IMR-90 (cell line): ENCODE results near the gene GGN. TPM values are rescaled to one million over a fixed set of nuclear protein-coding genes. Genes with fewer than 3 reads are reported as not detected.
A peak's percentile ranks its signal among the peaks of the same experiment; 100 is the strongest.

Source experiments
- ATAC-seq: fragments of 200-7000 bp; cut with Tn5 transposase; 2 replicates; pipeline ENCODE4 v1.9.1; 2020; ENCODE audit warnings: low read depth, mild to moderate bottlenecking, moderate library complexity
- BruUV-seq: library from RNA; stranded (reverse); fragments of 400-500 nt; replicated peaks from 2 replicates; lab custom pipeline; 2021; lab: Mats Ljungman, UMichigan
- CTCF ChIA-PET: fragments of 300-600 bp; formaldehyde crosslinking; extraction: SDS; loops from one replicate; lab custom pipeline; 2021; ENCODE audit warnings: antibody characterized with exemption; lab: Yijun Ruan, JAX
- POLR2A ChIA-PET: fragments of 300-600 bp; sonication (Branson Sonifier 250); formaldehyde crosslinking; loops from one replicate; lab custom pipeline; 2022; ENCODE audit warnings: antibody characterized with exemption; ENCODE audit not compliant: unreplicated experiment; lab: Charles Lee
- DNase-seq: peaks from one replicate; pipeline ENCODE4 v3.0.0; 2013
- H2AFZ ChIP-seq: replicated peaks from 2 replicates; pipeline ENCODE3; 2013; ENCODE audit warnings: low read length, mild to moderate bottlenecking; ENCODE audit not compliant: poor library complexity
- H2AK5ac ChIP-seq: 2 replicates; pipeline ENCODE4 v1.6.1; 2013; ENCODE audit warnings: low read depth, low read length, inconsistent platforms
- H2AK9ac ChIP-seq: replicated peaks from 2 replicates; pipeline ENCODE3; 2013; ENCODE audit warnings: mild to moderate bottlenecking, low read depth, low read length, moderate library complexity; ENCODE audit not compliant: poor library complexity
- H2BK120ac ChIP-seq: 2 replicates; pipeline ENCODE4 v1.6.1; 2013; ENCODE audit warnings: low read depth, low read length, inconsistent platforms
- H2BK15ac ChIP-seq: 3 replicates; pipeline ENCODE4 v1.6.1; 2013; ENCODE audit warnings: low read depth, low read length, inconsistent platforms
- H2BK20ac ChIP-seq: 2 replicates; pipeline ENCODE4 v1.6.1; 2013; ENCODE audit warnings: low read depth, mild to moderate bottlenecking, inconsistent platforms, low read length, moderate library complexity
- H2BK5ac ChIP-seq: 2 replicates; pipeline ENCODE4 v1.6.1; 2013; ENCODE audit warnings: mild to moderate bottlenecking, low read depth, low read length, inconsistent platforms; ENCODE audit not compliant: poor library complexity, severe bottlenecking
- H3K14ac ChIP-seq: replicated peaks from 2 replicates; pipeline ENCODE4 v1.6.1; 2013; ENCODE audit warnings: low read depth, low read length, inconsistent platforms
- H3K18ac ChIP-seq: 2 replicates; pipeline ENCODE4 v1.6.1; 2013; ENCODE audit warnings: low read depth, low read length, control low read depth
- H3K23ac ChIP-seq: 2 replicates; pipeline ENCODE4 v1.6.1; 2013; ENCODE audit warnings: low read depth, low read length, inconsistent platforms
- H3K27ac ChIP-seq: 2 replicates; pipeline ENCODE4 v1.5.1; 2013; ENCODE audit warnings: mild to moderate bottlenecking, control low read depth, low read length; ENCODE audit not compliant: insufficient read depth
- H3K27me3 ChIP-seq: 2 replicates; pipeline ENCODE4 v1.6.1; 2013; ENCODE audit warnings: low read length; ENCODE audit not compliant: control insufficient read depth, insufficient read depth
- H3K36me3 ChIP-seq: 2 replicates; pipeline ENCODE4 v1.6.1; 2013; ENCODE audit warnings: low read length, mixed read lengths; ENCODE audit not compliant: control insufficient read depth, insufficient read depth
- H3K4ac ChIP-seq: 2 replicates; pipeline ENCODE4 v1.6.1; 2013; ENCODE audit warnings: low read depth, low read length, inconsistent platforms
- H3K4me1 ChIP-seq: 2 replicates; pipeline ENCODE4 v1.6.1; 2013; ENCODE audit warnings: low read length, mixed read lengths; ENCODE audit not compliant: control insufficient read depth, insufficient read depth
- H3K4me2 ChIP-seq: 2 replicates; pipeline ENCODE4 v1.6.1; 2013; ENCODE audit warnings: low read depth, mild to moderate bottlenecking, control low read depth, low read length, moderate library complexity
- H3K4me3 ChIP-seq: 2 replicates; pipeline ENCODE4 v1.5.1; 2013; ENCODE audit warnings: low read depth, mild to moderate bottlenecking, control low read depth, low read length, moderate library complexity; ENCODE audit not compliant: insufficient read depth
- H3K56ac ChIP-seq: 2 replicates; pipeline ENCODE4 v1.6.1; 2013; ENCODE audit warnings: low read length, inconsistent platforms; ENCODE audit not compliant: insufficient read depth; ENCODE audit errors: extremely low read depth
- H3K79me1 ChIP-seq, 2 experiments: 2 replicates each; pipeline ENCODE4 v1.6.1; 2013; ENCODE audit warnings: low read length in 2 of 2, inconsistent platforms in 1 of 2, low read depth in 1 of 2
- H3K9ac ChIP-seq: 2 replicates; pipeline ENCODE4 v1.6.1; 2013; ENCODE audit warnings: low read depth, low read length, control low read depth
- H3K9me1 ChIP-seq: 2 replicates; pipeline ENCODE4 v1.6.1; 2013; ENCODE audit warnings: low read length, inconsistent platforms; ENCODE audit not compliant: insufficient read depth
- H3K9me3 ChIP-seq: 2 replicates; pipeline ENCODE4 v1.6.1; 2013; ENCODE audit warnings: low read length; ENCODE audit not compliant: control insufficient read depth, insufficient read depth
- H4K20me1 ChIP-seq: 2 replicates; pipeline ENCODE4 v1.6.1; 2013; ENCODE audit warnings: low read length, inconsistent platforms; ENCODE audit not compliant: insufficient read depth
- H4K5ac ChIP-seq: 2 replicates; pipeline ENCODE4 v1.6.1; 2013; ENCODE audit warnings: mild to moderate bottlenecking, low read depth, low read length, control low read depth
- H4K8ac ChIP-seq, 2 experiments: 2 replicates each; pipeline ENCODE4 v1.6.1; 2013; ENCODE audit warnings: low read depth in 2 of 2, low read length in 2 of 2, control low read depth in 1 of 2, inconsistent platforms in 1 of 2
- H4K91ac ChIP-seq: 2 replicates; pipeline ENCODE4 v1.6.1; 2013; ENCODE audit warnings: low read depth, low read length, inconsistent platforms; ENCODE audit not compliant: insufficient read depth
- BHLHE40 ChIP-seq: fragments of 150-350 bp; IDR thresholded peaks from 2 replicates; pipeline ENCODE4 v1.6.1; 2016; ENCODE audit warnings: mild to moderate bottlenecking, low read depth, low read length
- CEBPB ChIP-seq: IDR thresholded peaks from 2 replicates; pipeline ENCODE4 v1.6.1; 2012; ENCODE audit warnings: low read depth, low read length, improper control_type of control experiment
- CTCF ChIP-seq: conservative IDR thresholded peaks from 2 replicates; pipeline ENCODE4 v1.5.1; 2012; ENCODE audit warnings: mild to moderate bottlenecking, low read depth, low read length, improper control_type of control experiment
- ELK1 ChIP-seq: fragments of 150-350 bp; IDR thresholded peaks from 2 replicates; pipeline ENCODE4 v1.6.1; 2016; ENCODE audit warnings: low read depth, mild to moderate bottlenecking, low read length, moderate library complexity, borderline replicate concordance
- FOS ChIP-seq: fragments of 150-350 bp; IDR thresholded peaks from 2 replicates; pipeline ENCODE4 v1.6.1; 2016; ENCODE audit warnings: low read depth, low read length
- MAZ ChIP-seq: IDR thresholded peaks from 2 replicates; pipeline ENCODE4 v1.6.1; 2012; ENCODE audit warnings: low read depth, mild to moderate bottlenecking, low read length, improper control_type of control experiment, moderate library complexity, borderline replicate concordance
- POLR2A ChIP-seq: IDR thresholded peaks from 2 replicates; pipeline ENCODE4 v1.6.1; 2012; ENCODE audit warnings: mild to moderate bottlenecking, low read depth, low read length
- RAD21 ChIP-seq: IDR thresholded peaks from 2 replicates; pipeline ENCODE4 v1.6.1; 2012; ENCODE audit warnings: low read length, improper control_type of control experiment
- SMC3 ChIP-seq: fragments of 150-350 bp; IDR thresholded peaks from 2 replicates; pipeline ENCODE4 v1.6.1; 2016; ENCODE audit warnings: low read depth, mild to moderate bottlenecking, antibody characterized with exemption, low read length, moderate library complexity
- USF2 ChIP-seq: fragments of 150-350 bp; IDR thresholded peaks from 2 replicates; pipeline ENCODE4 v1.6.1; 2017; ENCODE audit warnings: mild to moderate bottlenecking, antibody characterized with exemption, low read length, low read depth
- WGBS, 2 experiments: methylation state at CpG; one replicate each; pipeline versions ENCODE4 v1.1.5 to v1.1.7; 2013; ENCODE audit warnings: missing lambda C conversion rate in 2 of 2; ENCODE audit not compliant: insufficient read length in 1 of 2; ENCODE audit errors: extremely low coverage in 2 of 2; 5-methylcytosine and 5-hydroxymethylcytosine counted together
- dilution Hi-C: fragments of 300-500 bp; cut with HindIII; formaldehyde crosslinking; loops from one replicate; pipeline ENCODE4 v1.14.3; 2018; ENCODE audit warnings: low sequenced_read_pairs; ENCODE audit not compliant: unreplicated experiment
- in situ Hi-C: fragments of 300-500 bp; cut with MboI; formaldehyde crosslinking; loops from 3 replicates; pipeline ENCODE4 v1.14.3; 2019; ENCODE audit warnings: low sequenced_read_pairs, inconsistent platforms, mixed read lengths
- intact Hi-C: fragments of 100-400 bp; cut with micrococcal nuclease; formaldehyde crosslinking; loops from 2 replicates; pipeline ENCODE4 v1.10.0; 2022
- polyA plus RNA-seq, 3 experiments: library from polyadenylated mRNA; depleted of rRNA; stranded (reverse); fragments of >200 nt; gene quantifications; 2 replicates each; pipeline ENCODE4 v1.2.3, GENCODE V29; 2012; ENCODE audit warnings: low replicate concordance in 1 of 3
- total RNA-seq: library from RNA; depleted of rRNA; stranded (reverse); fragments of >200 nt; gene quantifications from 2 replicates; pipeline ENCODE4 v1.2.3, GENCODE V29; 2012

GGN gene
- total and polyA plus RNA-seq, 2 of the 4 experiments (the other 2 are of a cell fraction) = under 0.01 to 0.65 TPM

- Histone ChIP-seq H4K91ac (peak within 1 kb of the TSS; percentile 73), H3K4me2 (peak within 1 kb of the TSS; percentile 96), H2AK5ac (peak within 1 kb of the TSS; percentile 16), H3K18ac (no peak within 1 kb of the TSS), H2BK20ac (no peak within 1 kb of the TSS), H3K27me3 (no peaks in the 10 kb centered on the region), H2BK5ac (peak within 1 kb of the TSS; percentile 63), H3K9ac (peak within 1 kb of the TSS; percentile 67), H3K9me3 (no peaks in the 10 kb centered on the region), H4K5ac (no peak within 1 kb of the TSS), H3K56ac (no peak within 1 kb of the TSS), H3K4me3 (peak within 1 kb of the TSS; percentile 79), H3K9me1 (0 out of 2 replicates have a peak, but pooled peaks cover 3% of the 10 kb centered on the region), H3K79me1 (peaks cover 6 to 12% of the 10 kb centered on the region in 2 experiments; a peak in 3 of 4 replicates), H2BK120ac (no peak within 1 kb of the TSS), H3K36me3 (peaks cover 11% of the 10 kb centered on the region; the same call in 1 of the 2 replicates), H2AK9ac (peak within 1 kb of the TSS; percentile 96), H3K23ac (peak within 1 kb of the TSS; percentile 41; the same call in 1 of the 2 replicates), H2AFZ (peak within 1 kb of the TSS; percentile 99), H2BK15ac (no peak within 1 kb of the TSS), H3K4me1 (no peaks in the 10 kb centered on the region), H4K20me1 (no peaks in the 10 kb centered on the region), H3K14ac (peak within 1 kb of the TSS; percentile 90), H3K27ac (peak within 1 kb of the TSS; percentile 69), H3K4ac (peak within 1 kb of the TSS; percentile 28), H4K8ac (peak within 1 kb of the TSS; percentile 76 to 91; a peak in 2 of 4 replicates)
- ATAC-seq (peak; percentile 98), DNase-seq (peak; percentile 92)
- BruUV-seq = no TSS peak
- ChIA-PET CTCF (interaction anchor here (0.5 to 1.9 kb wide), 14 partner anchors 11 to 527 kb away, joined by 3 to 10 read pairs (median 3); partner anchors contain the start of genes GGN, MRPS12, PSMD8 and SARS2), POLR2A (interaction anchor here (0.6 to 0.7 kb wide), 5 partner anchors 12 to 707 kb away, joined by 3 to 13 read pairs (median 4); no protein-coding TSS in a partner anchor)
- TF ChIP-seq BHLHE40 = peak; percentile 89
- TF ChIP-seq USF2 = 0 out of 2 replicates have a peak, but pooled peaks have one; percentile 15
- peak; percentile 47 for TF ChIP-seq SMC3
- 0 out of 2 replicates have a peak, but pooled peaks have one; percentile 16 for TF ChIP-seq FOS
- TF ChIP-seq CEBPB = no peak
- TF ChIP-seq CTCF = peak; percentile 98
- TF ChIP-seq RAD21 = peak; percentile 78
- TF ChIP-seq MAZ = peak; percentile 66; the same call in 1 of the 2 replicates
- no peak for TF ChIP-seq ELK1
- TF ChIP-seq POLR2A = peak; percentile 53; the same call in 1 of the 2 replicates
- dilution Hi-C loops (no loop called here), in situ Hi-C loops (loop anchor here (25.0 kb wide), 1 partner anchor 534 kb away; the partner anchor contains the start of genes MRPS12 and SARS2), intact Hi-C loops (loop anchor here (1.0 to 2.0 kb wide), 2 partner anchors 216 to 231 kb away; partner anchors contain the start of gene EIF3K)
- 1% methylated on average over 67 of the region's 82 CpGs; no CpG with 5 or more reads in 1 of the 2 experiments for WGBS, 2 experiments
Measured at GRCh38 chr19:38402967-38403674, 15.3 kb upstream of the GGN start, which contains the start of gene FAM98C. Gene FAM98C, plus strand, starts transcription at chr19:38403093. Its CDS starts 61 bp downstream, at chr19:38403154.
